Stimulated activated CD4-positive, alpha-beta T cell treated with anti-CD3 and anti-CD28 coated beads, Interleukin-12 subunit alpha, Interleukin-12 subunit beta, amount 100 ng/mL, for 4 hours (primary cell): ENCODE results near the gene DNM2.

Experiments used
- DNase-seq: peaks from one replicate; pipeline ENCODE4 v3.0.0-alpha.2; 2020

Gene DNM2

GRCh38 chr19:10691178-10691881, 26.5 kb upstream of the DNM2 start:
- no peak for DNase-seq

GRCh38 chr19:10691883-10692282, 26.0 kb upstream of the DNM2 start:
- no peak for DNase-seq

GRCh38 chr19:10692673-10693264, 25.1 kb upstream of the DNM2 start:
- DNase-seq = no peak

GRCh38 chr19:10694706-10695307, 23.1 kb upstream of the DNM2 start:
- DNase-seq = no peak

GRCh38 chr19:10695401-10696398, 22.2 kb upstream of the DNM2 start:
- DNase-seq = peak; percentile 86

GRCh38 chr19:10699650-10700335, 18.1 kb upstream of the DNM2 start:
- peak; percentile 67 for DNase-seq

GRCh38 chr19:10701955-10702525, 15.8 kb upstream of the DNM2 start:
- peak; percentile 26 for DNase-seq

- DNase-seq = no peak
Observed at GRCh38 chr19:10706990-10707389, 10.9 kb upstream of the DNM2 start.

- no peak for DNase-seq
Observed at GRCh38 chr19:10707440-10707839, 10.4 kb upstream of the DNM2 start.

GRCh38 chr19:10708291-10708690, 9.6 kb upstream of the DNM2 start:
- DNase-seq = no peak

- DNase-seq = no peak
Observed at GRCh38 chr19:10712045-10712444, 5.8 kb upstream of the DNM2 start.

GRCh38 chr19:10712754-10713153, 5.1 kb upstream of the DNM2 start:
- no peak for DNase-seq

- no peak for DNase-seq
Observed at GRCh38 chr19:10713317-10713716, 4.6 kb upstream of the DNM2 start.

- no peak for DNase-seq
Observed at GRCh38 chr19:10717054-10717355, 874 bp upstream of the DNM2 start.

GRCh38 chr19:10718205-10719196, 622 bp downstream of the DNM2 start:
- DNase-seq = peak; percentile 53

- no peak for DNase-seq
Observed at GRCh38 chr19:10719466-10719961, 1.6 kb downstream of the DNM2 start.

GRCh38 chr19:10720607-10721125, 2.8 kb downstream of the DNM2 start:
- no peak for DNase-seq

GRCh38 chr19:10723591-10723990, 5.7 kb downstream of the DNM2 start:
- DNase-seq = no peak

- no peak for DNase-seq
Observed at GRCh38 chr19:10724573-10725071, 6.7 kb downstream of the DNM2 start.

GRCh38 chr19:10725415-10725814, 7.5 kb downstream of the DNM2 start:
- no peak for DNase-seq
